NCI-H69 (cell line): ENCODE data around the gene IL10RB.
"Not testable (repeated sequence)": the region's sequence is repeated elsewhere in the genome, so short reads cannot be mapped to it uniquely, and the experiment has no call there.

Source experiments
- DNase-seq: peaks from one replicate; lab custom pipeline; 2025; lab: John Stamatoyannopoulos, UW

IL10RB gene

DNA sequence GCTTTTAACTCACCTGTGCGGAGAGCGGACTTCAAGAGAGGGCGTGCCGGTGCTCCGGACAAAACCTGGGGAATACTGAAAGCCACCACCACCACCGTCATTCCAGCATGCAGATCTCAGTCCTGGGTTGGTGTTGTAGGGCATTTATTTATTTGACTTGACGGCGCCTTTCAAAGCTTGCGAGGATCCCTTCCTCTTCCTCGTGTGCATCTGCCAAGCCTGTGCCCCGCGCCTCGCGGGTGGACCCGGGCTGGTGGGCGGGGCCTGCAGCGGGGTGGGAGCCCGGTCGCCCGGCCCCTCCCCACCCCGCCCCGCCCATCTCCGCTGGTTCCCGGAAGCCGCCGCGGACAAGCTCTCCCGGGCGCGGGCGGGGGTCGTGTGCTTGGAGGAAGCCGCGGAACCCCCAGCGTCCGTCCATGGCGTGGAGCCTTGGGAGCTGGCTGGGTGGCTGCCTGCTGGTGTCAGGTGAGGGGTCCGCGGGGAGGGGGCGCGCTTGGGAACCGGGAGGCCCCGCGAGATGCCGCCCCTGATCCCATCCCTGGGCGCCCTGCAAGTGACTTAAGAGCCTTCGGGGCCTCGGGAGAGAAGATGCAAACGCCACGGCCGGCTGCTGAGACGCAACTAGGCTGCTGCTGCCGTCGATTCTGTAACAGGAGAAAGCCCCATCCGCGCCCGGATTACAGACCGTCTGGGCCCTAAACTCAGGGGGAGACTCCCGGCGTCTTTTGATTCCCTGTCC, at the start of gene IL10RB:
Gene IL10RB, plus strand, starts transcription at position 318 of the 739 bp plus-strand sequence. Its CDS starts 99 bp downstream, at position 417.
- DNase-seq: peak; percentile 92

DNA sequence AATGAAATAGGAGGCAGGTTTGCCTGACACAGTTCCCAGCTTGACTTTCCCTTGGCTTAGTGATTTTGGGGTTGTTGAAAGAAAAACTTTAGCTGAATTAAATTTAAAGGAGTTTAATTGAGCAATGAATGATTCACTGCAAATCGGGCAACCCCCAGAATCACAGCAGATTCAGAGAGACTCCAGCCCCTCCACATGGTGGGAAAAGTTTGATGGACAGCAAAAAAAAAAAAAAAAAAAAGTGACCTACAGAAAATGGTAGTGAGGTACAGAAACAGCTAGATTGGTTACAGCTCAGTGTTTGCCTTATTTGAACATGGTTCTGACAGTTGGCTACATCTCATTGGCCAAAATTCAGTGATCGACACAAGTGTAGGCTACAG, 49.0 kb upstream of the IL10RB start:
- no peak for DNase-seq

DNA sequence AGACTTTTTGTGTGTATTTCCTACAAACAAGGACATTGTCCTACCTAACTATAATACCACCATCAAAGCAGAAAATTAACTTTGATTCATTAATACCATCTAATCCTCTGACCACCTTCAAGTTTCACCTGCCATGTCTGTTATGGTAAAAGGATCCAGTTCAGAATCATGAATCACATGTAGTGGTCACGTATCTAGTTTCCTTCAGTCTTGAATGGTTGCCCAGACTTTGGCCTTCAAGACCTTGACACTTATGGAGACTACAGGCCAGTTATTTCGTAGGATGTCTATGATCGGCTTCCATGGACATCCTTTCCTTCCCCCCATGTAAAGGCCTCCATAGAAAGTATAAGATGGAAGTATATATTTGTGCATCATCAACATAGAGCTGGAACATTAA, 46.9 kb upstream of the IL10RB start:
- DNase-seq: no peak

DNA sequence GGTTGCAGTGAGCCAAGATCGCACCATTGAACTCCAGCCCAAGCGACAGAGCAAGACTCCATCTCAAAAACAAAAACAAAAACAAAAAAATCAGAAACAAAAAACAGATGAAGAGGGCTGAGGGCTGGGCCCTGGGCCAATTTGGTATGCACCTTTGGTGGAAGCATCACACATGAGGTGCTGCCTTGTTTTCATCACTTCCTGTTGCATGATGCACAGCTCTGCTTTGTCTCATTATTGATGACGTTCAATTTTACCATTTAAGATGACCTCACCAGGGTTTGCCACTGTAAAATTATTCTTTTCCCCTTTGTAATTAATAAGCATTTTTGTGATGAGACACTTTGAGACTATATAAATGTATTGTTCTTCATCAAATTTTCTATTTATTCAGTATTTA, 46.2 kb upstream of the IL10RB start:
- DNase-seq: no peak

DNA sequence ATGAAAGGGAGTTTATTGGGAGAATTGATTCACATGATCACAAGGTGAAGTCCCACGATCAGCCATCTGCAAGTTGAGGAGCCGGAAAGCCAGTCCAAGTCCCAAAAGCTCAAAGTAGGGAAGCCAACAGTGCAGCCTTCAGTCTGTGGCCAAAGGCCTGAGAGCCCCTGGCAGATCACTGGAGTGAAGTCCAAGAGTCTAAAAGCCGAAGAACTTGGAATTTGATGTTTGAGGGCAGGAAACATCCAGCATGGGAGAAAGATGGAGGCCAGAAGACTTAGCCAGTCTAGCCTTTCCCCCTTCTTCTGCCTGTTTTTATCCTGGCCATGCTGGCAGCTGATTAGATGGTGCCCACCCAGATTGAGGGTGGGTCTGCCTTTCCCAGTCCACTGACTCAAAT, 40.8 kb upstream of the IL10RB start:
- not testable (repeated sequence) for DNase-seq

DNA sequence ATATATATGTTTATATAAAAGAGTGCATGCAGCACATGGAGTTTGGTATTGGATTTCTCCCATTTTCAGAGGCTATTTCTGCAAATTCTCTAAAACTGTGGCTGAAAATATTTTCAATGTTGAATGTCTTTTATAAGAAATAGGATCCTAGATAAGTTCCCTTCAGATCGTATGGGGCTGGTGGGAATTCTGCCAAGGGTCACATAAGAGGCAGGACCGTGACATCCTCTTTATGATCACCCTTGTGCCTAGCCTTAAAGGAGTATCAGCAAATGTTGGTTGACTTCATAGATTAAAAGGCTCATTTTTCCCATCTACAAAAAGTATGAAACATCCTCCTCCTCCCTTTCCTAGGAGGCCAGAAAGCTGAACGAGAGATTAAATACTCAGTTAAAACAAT, 37.7 kb upstream of the IL10RB start:
- peak; percentile 13 for DNase-seq

DNA sequence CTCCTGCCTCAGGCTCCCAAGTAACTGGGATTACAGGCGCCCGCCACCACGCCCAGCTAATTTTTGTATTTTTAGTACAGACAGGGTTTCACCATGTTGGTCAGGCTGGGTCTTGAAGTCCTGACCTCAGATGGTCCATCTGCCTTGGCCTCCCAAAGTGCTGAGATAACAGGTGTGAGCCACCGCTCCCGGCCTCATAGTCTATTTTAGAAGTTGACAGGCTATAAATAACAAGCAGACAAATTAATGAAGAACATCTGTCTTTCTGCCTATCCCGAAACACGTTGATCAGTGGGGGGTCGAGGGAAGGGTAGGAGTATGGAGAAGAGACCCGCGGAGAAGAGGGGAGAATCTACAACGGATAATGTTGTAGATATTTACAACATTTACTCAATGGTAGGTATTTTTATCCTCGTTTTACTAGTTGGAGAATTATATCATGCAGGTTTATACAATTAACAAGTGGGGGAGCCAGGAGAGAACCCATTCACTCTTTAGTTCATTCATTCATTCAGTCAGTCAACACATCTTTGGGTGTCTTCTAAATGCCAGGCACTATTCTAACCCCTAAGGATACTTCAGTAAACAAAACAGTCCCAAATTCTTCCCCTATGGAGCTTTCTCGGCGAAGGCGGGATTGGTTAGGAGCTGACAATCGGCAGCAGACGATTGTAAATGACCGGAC, 36.9 kb upstream of the IL10RB start:
- peak; percentile 79 for DNase-seq

DNA sequence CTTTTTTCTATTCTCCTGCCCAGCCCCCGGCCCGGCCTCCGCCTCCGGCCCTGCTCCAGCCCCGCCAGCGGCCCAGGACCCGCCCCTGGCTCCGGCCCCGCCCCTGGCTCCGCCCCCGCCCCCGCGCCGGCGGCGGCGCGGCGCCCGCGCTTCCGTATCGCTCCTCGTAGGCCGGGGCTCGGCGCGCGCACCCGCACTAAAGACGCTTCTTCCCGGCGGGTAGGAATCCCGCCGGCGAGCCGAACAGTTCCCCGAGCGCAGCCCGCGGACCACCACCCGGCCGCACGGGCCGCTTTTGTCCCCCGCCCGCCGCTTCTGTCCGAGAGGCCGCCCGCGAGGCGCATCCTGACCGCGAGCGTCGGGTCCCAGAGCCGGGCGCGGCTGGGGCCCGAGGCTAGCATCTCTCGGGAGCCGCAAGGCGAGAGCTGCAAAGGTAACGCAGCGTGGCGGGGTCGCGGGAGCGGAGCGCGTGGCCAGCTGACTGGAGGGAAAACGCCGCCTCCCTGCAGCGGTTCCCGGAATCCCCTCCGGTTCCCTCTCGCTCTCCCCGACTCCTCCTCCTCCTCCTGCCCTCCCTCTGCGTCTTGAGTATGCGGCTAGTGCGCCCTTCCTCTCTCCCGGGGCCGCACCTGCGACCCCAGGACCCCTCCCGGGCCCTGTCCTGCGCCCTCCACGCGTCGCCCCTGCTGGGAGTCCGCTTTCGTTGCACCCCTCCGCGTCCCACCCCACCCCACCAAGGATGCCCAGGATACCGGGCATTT, 36.2 kb upstream of the IL10RB start, which contains the start of gene IFNAR2:
Gene IFNAR2, plus strand, starts transcription at position 155 of the 761 bp plus-strand sequence. CDS start 11,985 bp downstream, outside the sequence.
- peak; percentile 88 for DNase-seq

DNA sequence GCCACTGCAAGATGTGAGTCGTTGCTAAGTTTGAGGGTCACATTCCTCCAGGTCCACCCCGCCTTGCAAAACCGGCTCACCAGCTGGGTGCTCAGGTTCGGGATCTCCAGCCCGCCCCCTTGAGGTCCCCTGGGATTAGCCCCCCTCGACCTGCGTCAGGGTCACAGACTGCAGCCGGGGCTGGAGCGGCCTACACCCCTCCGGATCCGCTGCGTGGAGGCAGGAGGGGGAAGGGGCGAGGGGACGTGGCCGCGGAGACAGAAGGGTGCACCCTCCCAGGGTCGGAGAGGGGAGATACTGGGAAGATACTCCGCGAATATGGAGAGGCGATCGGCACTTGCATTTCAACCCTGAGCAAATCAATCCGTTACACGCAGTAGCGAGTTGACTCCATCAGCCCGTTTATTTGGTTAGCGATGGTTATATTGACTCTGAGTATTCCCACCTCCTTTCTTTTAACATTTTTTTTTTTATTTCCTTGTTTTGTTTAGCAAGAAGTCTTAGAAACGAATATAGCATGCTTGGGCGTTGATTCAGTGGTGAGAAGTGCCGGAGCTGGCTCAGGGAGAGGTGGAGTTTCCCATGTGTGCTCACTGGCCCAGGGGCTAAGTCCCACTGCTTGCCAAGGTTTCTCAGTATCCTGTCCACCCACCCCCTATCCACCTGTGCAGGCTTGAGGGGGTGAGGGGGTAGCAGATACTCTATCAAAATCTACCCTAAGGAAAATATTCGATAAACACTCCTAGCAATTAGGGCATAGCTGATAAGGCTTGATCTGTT, 35.4 kb upstream of the IL10RB start:
- DNase-seq: peak; percentile 64

DNA sequence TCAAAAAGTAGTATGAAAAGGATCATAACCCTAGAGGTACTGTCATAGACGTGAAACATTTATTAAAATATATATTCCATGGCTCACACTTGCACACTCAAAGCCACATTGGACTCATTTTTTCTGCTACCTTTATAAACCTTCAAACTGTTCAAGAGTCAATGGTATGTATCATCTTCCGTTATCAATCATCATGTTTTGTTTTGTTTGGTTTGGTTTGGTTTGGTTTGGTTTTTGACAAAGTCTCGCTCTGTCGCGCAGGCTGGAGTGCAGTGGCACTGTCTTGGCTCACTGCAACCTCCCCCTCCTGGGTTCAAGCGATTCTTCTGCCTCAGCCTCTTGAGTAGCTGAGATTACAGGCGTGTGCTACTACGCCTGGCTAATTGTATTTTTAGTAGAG, 34.6 kb upstream of the IL10RB start:
- DNase-seq: no peak

DNA sequence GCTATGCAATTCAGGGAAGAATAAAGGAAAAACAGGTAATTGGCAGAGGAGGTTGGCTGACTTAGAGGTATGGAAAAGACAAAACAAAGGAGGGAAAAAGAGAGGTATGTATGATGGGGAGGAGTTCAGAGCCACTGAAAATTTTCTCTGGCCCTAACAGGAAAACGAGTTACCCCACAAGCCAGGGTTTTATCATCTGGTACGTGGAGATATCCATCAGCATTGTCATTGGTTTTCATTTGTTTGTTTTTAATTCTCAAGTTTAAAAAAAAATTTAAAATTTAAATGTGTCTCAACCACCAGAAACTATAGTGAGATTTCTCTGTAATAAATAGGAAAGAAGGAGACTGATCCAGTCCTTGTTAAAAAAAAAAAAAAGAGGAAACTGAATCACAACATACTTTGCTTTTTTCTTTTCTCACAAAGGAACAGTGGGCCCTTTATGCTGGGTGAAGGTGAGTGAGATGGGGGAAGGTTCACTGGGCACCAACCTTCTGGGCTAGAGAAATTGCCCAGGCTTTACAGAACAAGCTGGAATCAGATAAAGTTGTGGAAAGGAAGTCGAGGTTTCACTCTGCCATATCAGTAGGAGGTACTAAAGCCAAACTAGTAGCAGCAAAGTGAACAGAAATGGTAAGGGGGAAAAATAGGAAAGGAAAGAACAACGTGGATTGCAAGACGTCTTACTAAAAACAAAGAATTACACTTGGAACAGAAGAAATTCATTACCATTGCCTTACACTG, 33.7 kb upstream of the IL10RB start:
- no peak for DNase-seq

DNA sequence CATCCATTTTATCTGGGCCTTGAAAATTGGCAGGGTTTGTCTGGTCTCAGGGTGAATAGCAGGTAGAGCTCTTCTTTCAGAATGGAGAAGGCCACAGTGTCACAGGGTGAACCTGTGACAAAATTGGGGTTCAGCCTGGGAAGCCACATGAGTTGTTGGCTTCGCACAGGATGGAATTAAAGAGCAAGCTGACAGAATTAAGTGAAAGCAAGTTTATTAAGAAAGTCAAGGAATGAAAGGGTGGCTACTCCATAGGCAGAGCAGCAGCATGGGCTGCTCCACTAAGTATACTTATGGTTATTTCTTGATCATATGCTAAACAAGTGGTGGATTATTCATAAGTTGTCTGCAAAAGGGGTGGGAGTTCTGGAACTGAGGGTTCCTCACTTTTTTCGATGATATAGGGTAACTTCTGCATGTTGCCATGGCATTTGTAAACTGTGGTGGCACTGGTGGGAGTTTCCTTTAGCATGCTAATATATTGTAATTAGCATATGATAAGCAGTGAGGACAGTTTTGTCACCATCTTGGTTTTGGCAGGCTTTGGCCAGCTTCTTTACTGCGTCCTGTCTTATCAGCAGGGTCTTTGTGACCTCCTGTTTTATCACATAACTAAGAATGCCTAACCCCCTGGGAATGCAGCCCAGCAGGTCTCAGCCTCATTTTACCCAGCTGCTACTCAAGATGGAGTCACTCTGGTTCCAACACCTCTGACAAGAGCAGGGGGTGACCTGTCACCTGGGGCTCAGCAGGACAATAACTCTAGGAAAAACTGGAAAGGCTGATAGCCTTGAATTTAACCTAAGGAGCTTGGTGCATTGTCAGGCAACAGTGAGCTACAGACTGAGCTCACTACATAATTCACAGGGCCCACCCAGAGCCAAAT, 31.3 kb upstream of the IL10RB start:
- DNase-seq: no peak

DNA sequence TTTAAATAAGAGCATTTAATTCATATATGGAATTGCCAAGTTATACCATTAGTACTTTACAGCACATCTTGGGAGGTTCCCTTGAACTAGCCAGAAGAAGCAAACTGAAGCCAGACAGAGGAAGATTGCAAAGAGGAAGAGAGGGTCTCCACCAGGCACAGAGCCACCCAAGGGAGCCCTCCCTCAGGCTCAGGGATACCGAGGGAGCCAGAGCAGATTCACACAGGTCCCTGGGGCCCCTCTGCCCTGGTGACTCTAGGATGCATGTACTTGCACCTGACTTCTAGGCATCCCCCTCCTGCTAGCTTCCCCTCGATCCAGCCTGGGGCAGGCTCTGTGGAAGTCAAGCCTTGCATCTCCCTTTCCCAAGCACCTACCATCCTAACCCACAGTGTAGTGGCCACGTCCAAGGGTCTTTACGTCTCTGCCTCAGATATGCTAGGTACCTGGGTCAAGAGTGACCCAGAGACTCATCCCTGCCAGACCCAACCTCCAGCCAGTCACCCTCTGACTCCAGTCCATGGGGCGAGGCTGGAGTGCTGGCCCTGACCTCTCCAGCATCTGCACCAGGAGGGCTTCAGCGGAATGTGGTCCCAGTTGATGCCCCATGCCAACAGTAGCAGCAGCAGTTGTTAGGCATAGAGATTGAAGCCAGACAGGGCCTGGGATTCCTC, 30.0 kb upstream of the IL10RB start:
- no peak for DNase-seq

DNA sequence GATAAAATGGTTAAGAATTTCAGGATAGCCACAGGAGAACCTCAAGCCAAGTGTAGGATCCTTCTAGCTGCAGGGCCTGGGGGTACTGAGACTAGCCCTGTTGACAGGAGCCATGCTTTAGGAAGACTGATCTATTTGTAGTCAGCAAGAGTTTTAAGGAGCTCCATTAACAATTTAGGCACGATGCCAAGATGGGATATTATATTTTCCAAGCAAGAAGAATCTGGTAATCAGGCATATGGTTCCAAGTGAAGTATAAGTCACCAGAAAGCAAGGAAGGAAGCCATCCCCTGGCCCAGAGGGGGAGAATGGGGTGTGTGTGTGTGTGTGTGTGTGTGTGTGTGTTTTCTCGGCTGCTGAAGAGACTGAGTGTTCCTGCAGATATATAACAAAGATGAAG, 29.4 kb upstream of the IL10RB start:
- DNase-seq: peak; percentile 17

DNA sequence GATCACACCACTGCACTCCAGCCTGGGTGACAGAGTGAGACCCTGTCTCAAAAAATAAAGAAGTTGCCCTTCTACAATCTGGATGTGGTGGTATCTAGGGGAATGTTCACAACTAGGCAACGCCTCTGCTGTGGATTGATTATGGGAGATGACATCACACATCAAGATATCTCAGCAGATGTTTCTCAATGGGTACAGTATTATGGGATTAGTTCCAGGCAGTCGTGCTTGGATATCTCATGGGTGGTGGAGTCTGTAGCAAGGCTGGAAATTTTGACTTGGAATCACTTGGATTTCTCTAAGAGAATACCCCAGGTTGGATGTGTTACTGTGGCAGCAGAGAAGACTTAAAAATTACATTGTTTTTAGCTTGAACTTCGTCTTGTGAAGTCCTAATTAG, 28.7 kb upstream of the IL10RB start:
- no peak for DNase-seq

DNA sequence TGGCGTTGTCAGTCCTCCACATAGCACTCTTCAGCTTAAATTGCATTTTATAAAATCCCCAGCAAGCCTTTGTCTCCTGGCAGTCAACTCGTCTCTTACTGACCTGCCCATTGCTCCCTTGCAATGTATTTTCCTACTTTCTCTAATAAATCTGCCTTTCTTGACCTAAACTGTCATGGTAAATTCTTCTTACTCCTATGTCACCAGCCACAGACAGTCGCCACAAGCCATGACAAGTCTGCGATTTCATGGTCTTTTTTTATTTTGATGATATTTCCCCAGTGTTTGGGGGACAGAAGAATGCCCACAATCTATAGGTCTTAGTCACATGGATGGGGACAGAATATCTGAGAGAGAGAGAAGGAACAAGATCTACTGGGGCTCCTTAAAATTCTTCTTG, 28.0 kb upstream of the IL10RB start:
- DNase-seq: no peak

DNA sequence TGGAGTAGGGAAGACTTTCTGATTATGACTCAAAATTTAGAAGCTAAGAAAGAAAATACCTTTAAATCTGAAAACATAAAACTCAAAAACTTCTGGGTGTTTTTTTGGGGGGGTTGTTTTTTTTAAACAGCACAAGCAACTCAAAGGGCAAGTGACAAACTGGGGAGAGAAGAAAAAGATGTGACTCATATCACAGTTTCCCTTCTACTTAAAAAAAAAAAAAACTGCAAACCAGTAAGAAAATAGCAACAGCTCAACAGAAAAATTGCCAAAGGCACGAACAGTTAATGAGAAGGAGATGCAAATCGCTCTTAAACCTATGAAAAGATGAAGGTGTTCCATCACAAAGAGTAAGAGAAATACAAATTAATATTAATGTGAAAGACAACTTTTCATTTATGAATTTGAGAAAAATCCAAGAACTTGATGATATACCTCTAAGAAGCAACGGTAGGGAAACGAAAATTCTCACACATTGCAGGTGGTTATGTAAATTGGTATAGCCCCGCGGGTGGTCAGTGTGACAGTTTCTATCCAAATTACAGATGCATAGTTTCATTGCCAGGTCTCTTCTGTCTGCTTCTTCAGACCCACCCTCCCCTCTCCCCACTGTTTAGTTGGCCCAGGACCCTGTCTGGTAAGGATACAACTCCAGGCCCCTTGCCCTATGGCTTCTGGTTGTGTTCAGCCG, 27.5 kb upstream of the IL10RB start:
- DNase-seq: no peak

DNA sequence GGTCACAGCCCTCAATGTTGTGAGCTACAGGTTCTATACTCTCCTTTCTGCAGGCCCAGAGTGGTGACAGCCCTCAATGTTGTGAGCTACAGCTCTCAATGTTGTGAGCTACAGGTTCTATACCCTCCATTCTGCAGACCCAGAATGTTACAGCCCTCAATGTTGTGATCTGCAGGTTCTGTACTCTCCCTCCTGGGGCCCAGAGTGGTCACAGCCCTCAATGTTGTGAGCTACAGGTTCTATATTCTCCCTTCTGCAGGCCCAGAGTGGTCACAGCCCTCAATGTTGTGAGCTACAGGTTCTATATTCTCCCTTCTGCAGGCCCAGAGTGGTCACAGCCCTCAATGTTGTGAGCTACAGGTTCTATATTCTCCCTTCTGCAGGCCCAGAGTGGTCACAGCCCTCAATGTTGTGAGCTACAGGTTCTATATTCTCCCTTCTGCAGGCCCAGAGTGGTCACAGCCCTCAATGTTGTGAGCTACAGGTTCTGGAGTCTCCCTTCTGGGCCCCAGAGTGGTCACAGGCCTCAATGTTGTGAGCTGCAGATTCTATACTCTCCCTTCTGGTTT, 26.5 kb upstream of the IL10RB start:
- DNase-seq: not testable (repeated sequence)

DNA sequence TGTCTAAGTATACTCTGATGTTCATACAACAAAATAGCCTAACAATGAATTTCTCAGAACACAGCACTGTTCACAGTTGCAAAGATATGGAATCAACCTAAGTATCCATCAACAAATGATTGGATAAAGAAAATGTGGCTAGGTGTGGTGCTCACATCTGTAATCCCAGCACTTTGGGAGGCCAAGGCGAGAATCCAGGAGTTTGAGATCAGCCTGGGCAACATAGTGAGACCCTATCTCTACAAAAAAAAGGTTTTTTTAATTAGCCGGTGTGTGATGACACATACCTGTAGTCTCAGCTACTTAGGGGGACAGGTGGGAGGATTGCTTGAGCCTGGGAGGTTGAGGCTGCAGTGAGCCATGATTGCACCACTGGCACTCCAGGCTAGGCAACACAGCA, 25.8 kb upstream of the IL10RB start:
- DNase-seq: no peak
